ENCODE results near the gene PMM2.

PMM2 gene

GRCh38 chr16:8848939-8849391 lies 51.3 kb downstream of the PMM2 start:
- FAIRE-seq (no peak), DNase-seq (ENCODE audit: insufficient read length, low spot score) (no peak)

GRCh38 chr16:8849411-8850011 lies 51.9 kb downstream of the PMM2 start:
- DNase-seq (ENCODE audit: insufficient read length, low spot score) (no peak), FAIRE-seq (no peak)

GRCh38 chr16:8850279-8850885 lies 52.7 kb downstream of the PMM2 start:
- DNase-seq (ENCODE audit: insufficient read length, low spot score) (no peak), FAIRE-seq (no peak)

- no peak for FAIRE-seq
- DNase-seq (ENCODE audit: insufficient read length, low spot score), result no peak
Observed at GRCh38 chr16:8851761-8852403, 54.2 kb downstream of the PMM2 start.

- no peak for DNase-seq (ENCODE audit: insufficient read length, low spot score)
Observed at GRCh38 chr16:8852534-8852933, 54.9 kb downstream of the PMM2 start.

GRCh38 chr16:8853150-8853549 lies 55.5 kb downstream of the PMM2 start:
- FAIRE-seq (no peak), DNase-seq (ENCODE audit: insufficient read length, low spot score) (no peak)

More at GRCh38 chr16:8852534-8852933, 54.9 kb downstream of the PMM2 start:
- FAIRE-seq, result no peak

GRCh38 chr16:8853611-8854010 lies 56.0 kb downstream of the PMM2 start:
- no peak for FAIRE-seq
- no peak for DNase-seq (ENCODE audit: insufficient read length, low spot score)

- FAIRE-seq (no peak), DNase-seq (ENCODE audit: insufficient read length, low spot score) (no peak)
Observed at GRCh38 chr16:8854298-8854948, 56.8 kb downstream of the PMM2 start.

GRCh38 chr16:8855051-8855786 lies 57.6 kb downstream of the PMM2 start:
- FAIRE-seq (no peak), DNase-seq (ENCODE audit: insufficient read length, low spot score) (no peak)

- FAIRE-seq, result no peak
- DNase-seq (ENCODE audit: insufficient read length, low spot score), result no peak
Observed at GRCh38 chr16:8855972-8856371, 58.3 kb downstream of the PMM2 start.

- DNase-seq (ENCODE audit: insufficient read length, low spot score) (no peak), FAIRE-seq (no peak)
Observed at GRCh38 chr16:8858994-8859912, 61.6 kb downstream of the PMM2 start.

GRCh38 chr16:8859913-8860881 lies 62.6 kb downstream of the PMM2 start:
- no peak for FAIRE-seq
- no peak for DNase-seq (ENCODE audit: insufficient read length, low spot score)

- DNase-seq (ENCODE audit: insufficient read length, low spot score) (no peak), FAIRE-seq (no peak)
Observed at GRCh38 chr16:8861563-8862308, 64.1 kb downstream of the PMM2 start.

- DNase-seq (ENCODE audit: insufficient read length, low spot score), result no peak
- FAIRE-seq, result no peak
Observed at GRCh38 chr16:8862309-8863130, 64.9 kb downstream of the PMM2 start.

GRCh38 chr16:8863594-8864424 lies 66.2 kb downstream of the PMM2 start:
- DNase-seq (ENCODE audit: insufficient read length, low spot score) (no peak), FAIRE-seq (no peak)

GRCh38 chr16:8864480-8865110 lies 67.0 kb downstream of the PMM2 start:
- no peak for DNase-seq (ENCODE audit: insufficient read length, low spot score)

More at GRCh38 chr16:8864480-8865110, 67.0 kb downstream of the PMM2 start:
- no peak for FAIRE-seq

Measured in GM19239 (cell line).